GM21381 (cell line): ENCODE measurements around the gene TSHZ2.
"Not testable (repeated sequence)": the region's sequence is repeated elsewhere in the genome, so short reads cannot be mapped to it uniquely, and the experiment has no call there.

Experiments used
- ATAC-seq: cut with Tn5 transposase; IDR thresholded peaks from one replicate; pipeline ENCODE4 v1.9.1; 2021; ENCODE audit warnings: mild to moderate bottlenecking, moderate library complexity; ENCODE audit not compliant: unreplicated experiment

The TSHZ2 gene

DNA sequence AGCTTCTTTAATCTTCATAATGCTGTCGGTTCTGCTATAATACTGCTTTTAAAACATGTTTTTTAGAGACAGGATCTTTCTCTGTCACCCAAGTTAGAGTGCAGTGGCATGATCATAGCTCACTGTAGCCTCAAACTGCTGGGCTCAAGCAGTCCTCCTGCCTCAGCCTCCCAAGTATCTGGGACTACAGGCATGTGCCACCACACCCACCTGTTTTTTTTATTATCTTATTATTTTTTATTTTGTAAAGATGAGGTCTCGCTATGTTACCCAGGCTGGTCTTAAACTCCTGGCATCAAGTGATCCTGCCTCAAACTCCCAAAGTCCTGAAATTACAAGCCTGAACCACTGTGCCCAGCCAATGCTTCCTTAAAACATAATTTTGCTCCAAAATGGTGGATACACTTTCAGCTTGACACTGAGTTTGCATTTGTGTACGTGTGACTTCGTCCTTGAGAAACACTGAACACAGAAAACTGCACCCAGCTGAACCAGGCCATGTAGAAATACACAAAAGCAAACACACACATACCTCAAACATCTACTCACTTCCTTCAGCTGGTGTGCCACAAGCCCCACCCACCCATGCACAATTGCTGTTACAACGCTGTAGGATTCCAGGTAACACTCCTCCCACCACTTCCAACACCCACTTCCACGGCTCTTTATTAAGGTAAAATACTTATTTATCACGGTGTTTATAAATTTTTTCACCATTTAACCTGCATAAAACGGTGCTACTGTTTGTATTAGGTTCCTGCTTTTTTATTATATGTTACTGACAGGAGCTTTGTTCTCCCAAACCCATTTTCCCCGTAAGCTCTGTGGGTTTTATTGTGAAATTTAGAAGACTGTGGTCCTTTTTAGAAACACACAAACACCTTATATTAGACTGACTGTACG lies 109.1 kb downstream of the TSHZ2 start:
- ATAC-seq: no peak

DNA sequence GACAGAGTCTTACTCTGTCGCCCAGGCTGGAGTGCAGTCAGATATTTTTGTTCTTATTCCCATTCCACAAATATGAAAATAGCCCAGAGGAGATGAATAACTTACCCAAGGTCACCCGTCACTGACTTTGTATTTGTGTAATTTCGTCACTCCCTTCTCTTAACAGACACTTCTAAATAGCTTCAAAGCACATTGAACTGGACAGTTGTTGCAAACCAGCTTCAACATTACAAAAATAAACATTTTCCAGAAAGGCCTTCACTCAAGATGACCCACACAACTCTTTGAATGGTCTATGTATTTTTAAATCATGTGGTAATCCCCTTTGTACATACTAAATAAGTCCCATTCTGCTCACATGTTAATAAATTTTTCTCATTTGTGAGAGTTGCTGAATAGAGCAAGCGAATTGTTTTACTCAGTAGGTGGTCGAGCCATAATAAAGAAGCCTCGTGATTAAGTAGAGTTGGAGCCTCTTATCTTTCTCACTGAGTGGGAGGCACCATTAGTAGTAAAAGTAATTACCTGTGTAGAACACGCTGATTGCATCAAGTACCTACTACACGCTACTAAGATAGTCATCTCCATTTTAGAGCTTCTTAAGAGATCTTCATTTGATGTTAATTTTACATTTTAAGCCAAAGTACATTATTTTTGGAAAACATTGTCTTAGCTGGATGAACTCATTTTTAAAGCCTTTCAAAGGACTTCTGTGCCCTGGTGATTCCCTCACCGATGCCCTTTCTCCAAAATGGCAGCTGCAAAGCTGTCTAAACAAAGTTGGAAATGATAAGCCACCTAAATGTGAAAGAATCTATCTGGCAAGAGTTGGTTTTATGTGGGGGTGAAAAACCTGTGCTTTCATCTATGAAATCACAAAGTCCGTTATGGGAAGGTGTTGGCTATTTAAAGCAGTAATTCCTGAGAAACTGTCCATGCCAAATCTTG lies 110.0 kb downstream of the TSHZ2 start:
- ATAC-seq: no peak

- no peak for ATAC-seq
These were observed 111.3 kb downstream of the TSHZ2 start for GRCh38 chr20:53083411-53083810.

GRCh38 chr20:53084408-53084997 lies 112.3 kb downstream of the TSHZ2 start:
- ATAC-seq: no peak

- ATAC-seq: no peak
These were observed 113.6 kb downstream of the TSHZ2 start for GRCh38 chr20:53085720-53086119.

DNA sequence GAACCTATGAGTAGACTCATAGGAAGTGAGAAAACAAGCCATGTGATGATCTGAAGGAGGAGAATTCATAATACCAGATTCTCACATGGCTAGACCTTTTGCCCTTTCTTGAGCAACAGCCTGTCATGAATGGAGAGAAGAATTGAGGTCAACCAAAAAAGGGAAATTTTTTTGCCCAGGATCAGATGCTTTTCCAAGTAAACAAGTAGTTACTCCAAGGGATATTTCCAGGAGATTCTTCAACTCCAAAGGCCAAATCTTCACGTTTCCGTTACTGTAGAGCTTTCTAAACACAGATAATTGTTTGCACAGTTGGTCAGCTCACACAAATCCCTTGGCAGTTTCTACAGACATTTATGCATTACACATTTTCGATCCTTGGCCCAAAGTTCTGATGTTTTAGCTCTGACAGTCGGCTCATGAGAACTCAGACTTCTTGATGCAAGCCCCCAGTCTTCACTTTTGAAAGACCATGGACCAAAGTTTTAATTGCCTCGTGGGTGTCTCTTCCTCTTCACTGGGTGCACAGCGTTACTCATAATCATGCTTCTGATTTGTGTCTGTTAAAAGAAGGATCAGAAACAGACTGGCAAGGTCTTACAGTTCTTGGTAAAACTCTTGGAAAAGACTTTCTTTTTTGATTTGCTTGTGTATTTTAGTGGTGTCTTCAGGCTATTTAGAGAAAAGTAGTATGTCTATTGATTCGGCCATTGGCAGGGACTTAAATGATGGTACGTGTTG lies 115.0 kb downstream of the TSHZ2 start:
- ATAC-seq: no peak

DNA sequence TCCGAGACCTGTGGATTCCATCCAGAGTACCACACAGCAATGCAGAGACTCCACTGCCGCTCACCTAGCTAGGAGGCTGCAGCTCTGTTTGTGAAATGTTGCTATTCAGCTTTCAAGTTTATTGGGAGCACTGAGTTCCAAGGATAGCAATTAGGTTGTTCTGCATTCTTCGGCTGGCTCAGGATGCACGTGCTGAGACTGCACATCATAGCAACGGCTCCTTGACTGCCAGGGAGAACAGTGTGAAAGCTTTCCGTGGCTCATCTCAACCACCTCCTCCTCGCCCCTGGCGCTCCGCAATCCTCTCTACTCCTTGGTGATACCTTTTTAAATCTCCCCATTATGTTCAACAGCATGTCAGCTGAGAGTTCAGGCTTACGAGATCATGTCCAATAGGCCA lies 116.6 kb downstream of the TSHZ2 start:
- no peak for ATAC-seq

- ATAC-seq: not testable (repeated sequence)
These were observed 117.7 kb downstream of the TSHZ2 start for GRCh38 chr20:53089851-53090250.

DNA sequence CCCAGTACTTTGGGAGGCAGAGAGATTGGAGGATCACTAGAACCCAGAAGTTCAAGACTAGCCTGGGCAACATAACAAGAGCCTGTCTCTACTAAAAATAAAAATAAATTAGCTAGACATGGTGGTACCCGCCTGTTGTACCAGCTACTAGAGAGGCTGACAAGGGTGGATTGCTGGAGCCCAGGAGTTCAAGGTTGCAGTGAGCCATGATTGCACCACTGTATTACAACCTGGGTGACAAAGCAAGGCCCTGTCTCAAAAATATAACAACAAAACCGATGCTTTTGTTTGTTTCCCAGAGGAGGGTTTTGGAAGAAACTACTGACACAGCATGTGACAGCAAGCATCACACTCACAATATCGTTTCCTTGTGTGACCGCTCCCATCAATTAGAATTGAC lies 119.6 kb downstream of the TSHZ2 start:
- ATAC-seq: no peak

DNA sequence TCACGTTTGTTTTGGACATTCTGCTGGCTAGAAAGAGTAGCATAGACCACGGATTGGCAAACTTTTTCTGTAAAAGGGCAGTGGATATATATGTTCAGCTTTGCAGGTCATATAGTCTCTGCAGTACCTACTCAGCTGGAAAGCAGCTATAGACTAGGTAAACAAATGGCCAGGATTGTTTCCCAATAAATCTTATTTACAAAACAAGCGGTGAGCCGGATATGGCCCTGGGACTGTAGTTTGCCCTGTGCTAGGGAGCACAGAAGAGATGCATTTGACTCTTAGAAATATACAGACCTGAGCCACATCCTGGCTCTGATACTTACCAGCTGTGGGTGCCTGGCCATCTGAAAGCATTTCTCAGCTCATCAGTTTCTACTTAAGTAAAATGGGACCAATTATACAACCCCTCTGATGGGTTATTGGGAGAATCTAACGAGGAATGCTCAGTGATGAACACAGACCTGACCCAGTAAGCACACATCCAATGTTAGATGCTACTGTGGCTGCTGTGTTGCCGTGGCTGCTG lies 120.7 kb downstream of the TSHZ2 start:
- no peak for ATAC-seq

- no peak for ATAC-seq
These were observed 125.2 kb downstream of the TSHZ2 start for GRCh38 chr20:53097371-53097770.

DNA sequence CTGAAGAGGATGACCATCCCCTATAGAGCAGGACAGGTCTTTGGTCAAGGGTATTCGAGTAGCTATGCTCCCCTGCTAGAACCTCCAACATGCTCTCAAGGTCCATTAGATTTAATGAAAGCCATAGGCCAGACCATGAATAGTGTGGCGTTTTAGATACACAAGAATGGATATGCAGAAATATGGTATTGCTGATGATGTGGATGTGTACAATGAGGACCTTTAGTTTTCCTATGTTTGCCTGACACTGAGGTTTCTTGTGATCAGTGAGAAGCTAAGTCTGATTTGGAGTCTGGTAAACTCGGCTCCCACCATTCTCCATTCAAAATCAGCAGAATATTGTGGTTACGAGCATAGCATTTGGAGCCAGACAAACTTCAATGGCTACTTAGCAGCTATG lies 125.6 kb downstream of the TSHZ2 start:
- no peak for ATAC-seq

GRCh38 chr20:53098621-53099020 lies 126.5 kb downstream of the TSHZ2 start:
- ATAC-seq: no peak

GRCh38 chr20:53099856-53100255 lies 127.7 kb downstream of the TSHZ2 start:
- no peak for ATAC-seq

DNA sequence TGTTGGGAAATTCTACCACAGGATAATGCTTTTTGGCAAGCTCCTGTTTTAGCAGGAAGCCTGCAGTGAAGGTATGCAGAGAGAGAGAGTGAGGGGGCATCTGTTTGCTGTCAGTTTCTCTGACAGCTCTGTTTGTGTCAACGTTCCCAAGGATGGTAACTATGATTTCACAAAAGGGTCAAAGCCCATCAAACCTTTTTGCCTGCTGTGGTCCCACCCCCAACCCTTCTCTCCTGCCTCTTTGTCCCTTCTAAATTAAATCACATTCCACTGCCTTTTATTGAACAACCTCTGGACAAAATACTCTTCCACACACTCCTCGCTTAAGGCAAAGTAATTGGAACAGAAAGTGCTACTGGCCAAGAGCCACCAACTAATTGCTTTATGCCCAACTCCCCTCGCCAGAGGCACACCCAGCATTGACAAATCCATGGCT lies 128.3 kb downstream of the TSHZ2 start:
- ATAC-seq: no peak

DNA sequence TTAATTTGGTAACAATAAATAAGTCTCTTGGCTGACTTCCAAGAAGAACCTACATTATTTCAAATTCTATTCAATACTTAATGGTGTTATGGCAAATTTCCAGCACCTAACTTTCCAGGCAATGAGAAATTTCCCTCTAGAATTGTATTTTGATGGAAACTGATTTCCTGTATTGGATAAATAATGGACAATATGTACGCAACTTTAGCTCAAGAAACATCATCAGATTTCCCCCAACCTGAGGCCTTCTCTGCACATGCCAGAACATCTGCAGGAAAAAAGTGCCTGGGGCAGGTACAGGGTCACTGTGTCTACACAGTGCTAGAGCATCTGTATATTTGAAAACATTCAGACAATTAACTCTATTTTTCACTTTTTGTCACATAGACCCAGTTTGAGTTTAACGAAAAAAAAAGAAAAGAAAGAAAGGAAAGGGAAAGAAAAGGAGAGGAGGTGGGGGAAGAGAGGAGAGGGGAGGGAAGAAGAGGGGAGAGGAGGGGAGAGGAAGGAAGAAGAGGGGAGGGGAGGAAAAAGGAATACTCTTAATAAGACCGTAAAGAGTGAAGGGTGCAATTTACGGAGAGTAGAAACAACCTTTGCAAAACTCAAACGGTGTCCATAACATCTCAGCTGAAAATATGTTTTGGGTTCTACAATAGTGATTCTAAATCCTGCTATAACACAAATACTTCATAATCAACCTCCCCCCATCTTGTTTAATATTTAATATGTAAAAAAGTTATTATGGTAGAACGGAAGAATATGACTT lies 130.0 kb downstream of the TSHZ2 start:
- ATAC-seq: no peak

DNA sequence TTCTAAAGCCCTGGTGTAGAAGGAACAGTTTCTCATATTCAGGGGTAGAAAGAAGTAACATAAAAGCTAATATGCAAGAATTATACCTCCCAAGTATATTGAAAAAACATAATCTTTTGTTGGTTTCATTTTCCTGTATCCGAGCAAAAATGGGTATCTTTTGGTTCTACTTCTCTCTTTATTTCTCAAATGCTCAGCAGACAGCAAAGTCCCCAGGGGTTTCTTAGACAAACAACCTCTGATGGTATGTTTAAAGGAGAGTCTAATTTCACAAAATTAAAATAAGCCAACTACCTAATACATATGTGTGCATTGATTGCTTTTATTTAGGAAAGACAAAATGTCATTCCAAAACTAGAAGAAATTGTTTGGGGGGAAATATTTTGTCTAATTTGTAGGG lies 131.0 kb downstream of the TSHZ2 start:
- ATAC-seq: no peak

GRCh38 chr20:53104884-53105283 lies 132.7 kb downstream of the TSHZ2 start:
- no peak for ATAC-seq

DNA sequence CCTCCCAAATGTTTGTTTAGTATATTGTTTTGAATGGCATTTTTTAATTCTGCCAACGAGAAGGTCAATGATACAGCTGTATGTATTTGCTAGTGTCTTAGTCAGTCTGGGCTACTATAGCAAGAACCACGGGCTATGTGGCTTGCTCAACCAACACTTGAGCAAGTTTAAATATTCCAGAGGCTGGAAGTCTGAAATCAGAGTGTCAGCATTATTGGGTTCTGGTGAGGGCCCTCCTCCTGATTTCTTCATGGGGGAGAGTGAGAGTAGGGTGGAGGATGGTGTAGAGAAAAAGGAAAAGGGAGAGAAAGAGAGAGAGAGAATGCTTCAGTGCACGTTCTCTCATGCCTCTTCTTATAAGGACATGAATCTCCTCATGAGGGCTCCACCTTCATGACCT lies 144.6 kb downstream of the TSHZ2 start:
- no peak for ATAC-seq

DNA sequence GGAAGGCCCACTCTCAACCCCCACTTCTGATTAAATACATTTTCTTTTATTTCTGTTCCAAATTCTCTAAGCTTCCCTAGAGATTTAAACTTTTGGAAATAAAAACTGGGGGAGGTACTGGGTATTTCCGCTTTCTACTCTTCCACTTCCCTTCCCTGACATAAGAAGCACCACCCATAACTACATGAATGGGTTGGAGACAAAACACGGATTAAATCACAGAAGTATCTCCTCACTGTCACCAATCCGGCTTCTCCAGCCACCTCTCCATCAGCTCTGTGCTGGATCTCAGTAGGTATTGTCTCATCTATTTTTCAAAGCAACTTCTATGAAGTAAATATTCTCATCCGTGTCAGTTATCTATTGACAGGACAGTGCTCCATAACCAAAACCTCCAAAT lies 150.7 kb downstream of the TSHZ2 start:
- ATAC-seq: no peak
